Measurements from ENCODE around the gene DLG1. TPM values are rescaled to one million over a fixed set of nuclear protein-coding genes. Genes with fewer than 3 reads are reported as not detected.

Gene DLG1
- total RNA-seq, 1 donor from 2014 or later = 115 TPM

- no peak overlapping the region for H3K4me3 ChIP-seq
- no peaks in the 10 kb centered on the region for H3K4me1 ChIP-seq
- no peak overlapping the region for H3K27ac ChIP-seq
- H3K36me3 ChIP-seq = peaks cover 0 to 8% of the 10 kb centered on the region in 2 donors
- TF ChIP-seq POLR2AphosphoS5 (IDR thresholded peaks at IDR 0.05; ENCODE audit: insufficient read depth in 1 of 2, low read depth in 1 of 2) = no peak
- TF ChIP-seq CTCF (IDR thresholded peaks at IDR 0.05) = no peak
- TF ChIP-seq POLR2A (IDR thresholded peaks at IDR 0.05) = no peak
- H3K27me3 ChIP-seq = no peaks in the 10 kb centered on the region
- intact Hi-C loops (cut with DNase I) = no loop called here
- no peak for DNase-seq (ENCODE audit: extremely low spot score in 2 of 2)
- peaks cover 6% of the 10 kb centered on the region for H3K9me3 ChIP-seq
Measured at GRCh38 chr3:197236362-197236761, 62.0 kb downstream of the DLG1 start.

- no peak for TF ChIP-seq CTCF (IDR thresholded peaks at IDR 0.05)
- TF ChIP-seq POLR2A (IDR thresholded peaks at IDR 0.05) = no peak
- no peak for TF ChIP-seq POLR2AphosphoS5 (IDR thresholded peaks at IDR 0.05; ENCODE audit: insufficient read depth in 1 of 2, low read depth in 1 of 2)
- intact Hi-C loops (cut with DNase I) = no loop called here
- Histone ChIP-seq H3K27me3 (no peaks in the 10 kb centered on the region), H3K27ac (no peak overlapping the region), H3K4me1 (no peaks in the 10 kb centered on the region), H3K4me3 (no peak overlapping the region), H3K36me3 (peaks cover 0 to 8% of the 10 kb centered on the region in 2 donors), H3K9me3 (no peaks in the 10 kb centered on the region)
- no peak for DNase-seq (ENCODE audit: extremely low spot score in 2 of 2)
Measured at GRCh38 chr3:197234947-197235914, 63.2 kb downstream of the DLG1 start.

- Histone ChIP-seq H3K4me3 (no peak overlapping the region), H3K4me1 (peaks cover 7% of the 10 kb centered on the region), H3K36me3 (peaks cover 0 to 7% of the 10 kb centered on the region in 2 donors), H3K27ac (no peak overlapping the region), H3K9me3 (no peaks in the 10 kb centered on the region), H3K27me3 (no peaks in the 10 kb centered on the region)
- intact Hi-C loops (cut with DNase I) = no loop called here
- no peak for DNase-seq (ENCODE audit: extremely low spot score in 2 of 2)
- TF ChIP-seq POLR2A (IDR thresholded peaks at IDR 0.05) (no peak), CTCF (IDR thresholded peaks at IDR 0.05) (no peak), POLR2AphosphoS5 (IDR thresholded peaks at IDR 0.05; ENCODE audit: insufficient read depth in 1 of 2, low read depth in 1 of 2) (no peak)
Measured at GRCh38 chr3:197231321-197231720, 67.1 kb downstream of the DLG1 start.

- intact Hi-C loops (cut with DNase I) = no loop called here
- H3K4me3 ChIP-seq = no peak overlapping the region
- no peak overlapping the region for H3K27ac ChIP-seq
- TF ChIP-seq CTCF (IDR thresholded peaks at IDR 0.05) (no peak), POLR2A (IDR thresholded peaks at IDR 0.05) (no peak), POLR2AphosphoS5 (IDR thresholded peaks at IDR 0.05; ENCODE audit: insufficient read depth in 1 of 2, low read depth in 1 of 2) (no peak)
- DNase-seq (ENCODE audit: extremely low spot score in 2 of 2) = no peak
- H3K36me3 ChIP-seq = no peaks in the 10 kb centered on the region
- H3K4me1 ChIP-seq = peaks cover 7% of the 10 kb centered on the region
- no peaks in the 10 kb centered on the region for H3K9me3 ChIP-seq
- H3K27me3 ChIP-seq = no peaks in the 10 kb centered on the region
Measured at GRCh38 chr3:197229836-197230235, 68.6 kb downstream of the DLG1 start.

- no peak for DNase-seq (ENCODE audit: extremely low spot score in 2 of 2)
- TF ChIP-seq POLR2AphosphoS5 (IDR thresholded peaks at IDR 0.05; ENCODE audit: insufficient read depth in 1 of 2, low read depth in 1 of 2) (no peak), POLR2A (IDR thresholded peaks at IDR 0.05) (no peak), CTCF (IDR thresholded peaks at IDR 0.05) (no peak)
- intact Hi-C loops (cut with DNase I) = no loop called here
- Histone ChIP-seq H3K4me3 (no peak overlapping the region), H3K27ac (no peak overlapping the region), H3K9me3 (no peaks in the 10 kb centered on the region), H3K36me3 (no peaks in the 10 kb centered on the region), H3K27me3 (no peaks in the 10 kb centered on the region), H3K4me1 (peaks cover 7% of the 10 kb centered on the region)
Measured at GRCh38 chr3:197229178-197229577, 69.2 kb downstream of the DLG1 start.
